ENCODE data around the gene FAM120AOS.

The FAM120AOS gene

GRCh38 chr9:93453047-93453914, at the start of gene FAM120AOS:
Gene FAM120AOS (minus strand): TSS chr9:93453581. CDS start chr9:93452709, 872 bp downstream.
- H3K36me3 ChIP-seq (ENCODE audit: control insufficient read depth, insufficient read depth, low read length), result no peaks in the 10 kb centered on the region
- H3K9me3 ChIP-seq (ENCODE audit: control insufficient read depth, low read length), result no peaks in the 10 kb centered on the region
- H3K4me3 ChIP-seq (ENCODE audit: low read length), result peak within 1 kb of the TSS; percentile 68
- H3K4me1 ChIP-seq (ENCODE audit: control insufficient read depth, insufficient read depth, low read length), result peaks cover 6% of the 10 kb centered on the region
- H3K9ac ChIP-seq (ENCODE audit: low read length), result peak within 1 kb of the TSS; percentile 93
- H3K27me3 ChIP-seq (ENCODE audit: control insufficient read depth, insufficient read depth, low read length), result no peaks in the 10 kb centered on the region

GRCh38 chr9:93501406-93501805, 48.0 kb upstream of the FAM120AOS start:
- H3K27me3 ChIP-seq (ENCODE audit: control insufficient read depth, insufficient read depth, low read length), result no peaks in the 10 kb centered on the region
- H3K36me3 ChIP-seq (ENCODE audit: control insufficient read depth, insufficient read depth, low read length), result peaks cover 5% of the 10 kb centered on the region
- H3K4me3 ChIP-seq (ENCODE audit: low read length), result no peak overlapping the region
- H3K4me1 ChIP-seq (ENCODE audit: control insufficient read depth, insufficient read depth, low read length), result peaks cover 19% of the 10 kb centered on the region
- no peak overlapping the region for H3K9ac ChIP-seq (ENCODE audit: low read length)
- no peaks in the 10 kb centered on the region for H3K9me3 ChIP-seq (ENCODE audit: control insufficient read depth, low read length)

- Histone ChIP-seq H3K4me1 (ENCODE audit: control insufficient read depth, insufficient read depth, low read length) (peaks cover 19% of the 10 kb centered on the region), H3K27me3 (ENCODE audit: control insufficient read depth, insufficient read depth, low read length) (no peaks in the 10 kb centered on the region), H3K4me3 (ENCODE audit: low read length) (no peak overlapping the region), H3K9ac (ENCODE audit: low read length) (peak overlapping the region; percentile 9), H3K9me3 (ENCODE audit: control insufficient read depth, low read length) (no peaks in the 10 kb centered on the region), H3K36me3 (ENCODE audit: control insufficient read depth, insufficient read depth, low read length) (peaks cover 5% of the 10 kb centered on the region)
Observed at GRCh38 chr9:93500571-93501298, 47.4 kb upstream of the FAM120AOS start.

- peaks cover 21% of the 10 kb centered on the region for H3K4me1 ChIP-seq (ENCODE audit: control insufficient read depth, insufficient read depth, low read length)
- H3K4me3 ChIP-seq (ENCODE audit: low read length), result no peak overlapping the region
- H3K9ac ChIP-seq (ENCODE audit: low read length), result no peak overlapping the region
- H3K9me3 ChIP-seq (ENCODE audit: control insufficient read depth, low read length), result no peaks in the 10 kb centered on the region
- peaks cover 5% of the 10 kb centered on the region for H3K36me3 ChIP-seq (ENCODE audit: control insufficient read depth, insufficient read depth, low read length)
- no peaks in the 10 kb centered on the region for H3K27me3 ChIP-seq (ENCODE audit: control insufficient read depth, insufficient read depth, low read length)
Observed at GRCh38 chr9:93496285-93496684, 42.9 kb upstream of the FAM120AOS start.

- Histone ChIP-seq H3K4me1 (ENCODE audit: control insufficient read depth, insufficient read depth, low read length) (peaks cover 5% of the 10 kb centered on the region), H3K9ac (ENCODE audit: low read length) (no peak overlapping the region), H3K4me3 (ENCODE audit: low read length) (no peak overlapping the region), H3K9me3 (ENCODE audit: control insufficient read depth, low read length) (no peaks in the 10 kb centered on the region), H3K36me3 (ENCODE audit: control insufficient read depth, insufficient read depth, low read length) (peaks cover 4% of the 10 kb centered on the region), H3K27me3 (ENCODE audit: control insufficient read depth, insufficient read depth, low read length) (no peaks in the 10 kb centered on the region)
Observed at GRCh38 chr9:93493949-93494348, 40.6 kb upstream of the FAM120AOS start.

- Histone ChIP-seq H3K27me3 (ENCODE audit: control insufficient read depth, insufficient read depth, low read length) (no peaks in the 10 kb centered on the region), H3K4me3 (ENCODE audit: low read length) (no peak overlapping the region), H3K36me3 (ENCODE audit: control insufficient read depth, insufficient read depth, low read length) (no peaks in the 10 kb centered on the region), H3K9ac (ENCODE audit: low read length) (no peak overlapping the region), H3K9me3 (ENCODE audit: control insufficient read depth, low read length) (no peaks in the 10 kb centered on the region), H3K4me1 (ENCODE audit: control insufficient read depth, insufficient read depth, low read length) (peaks cover 5% of the 10 kb centered on the region)
Observed at GRCh38 chr9:93492327-93492726, 38.9 kb upstream of the FAM120AOS start.

GRCh38 chr9:93491593-93492232, 38.3 kb upstream of the FAM120AOS start:
- H3K4me3 ChIP-seq (ENCODE audit: low read length), result no peak overlapping the region
- no peaks in the 10 kb centered on the region for H3K9me3 ChIP-seq (ENCODE audit: control insufficient read depth, low read length)
- H3K9ac ChIP-seq (ENCODE audit: low read length), result no peak overlapping the region
- no peaks in the 10 kb centered on the region for H3K27me3 ChIP-seq (ENCODE audit: control insufficient read depth, insufficient read depth, low read length)
- H3K4me1 ChIP-seq (ENCODE audit: control insufficient read depth, insufficient read depth, low read length), result peaks cover 5% of the 10 kb centered on the region
- H3K36me3 ChIP-seq (ENCODE audit: control insufficient read depth, insufficient read depth, low read length), result no peaks in the 10 kb centered on the region

GRCh38 chr9:93488244-93488643, 34.9 kb upstream of the FAM120AOS start:
- Histone ChIP-seq H3K36me3 (ENCODE audit: control insufficient read depth, insufficient read depth, low read length) (peaks cover 4% of the 10 kb centered on the region), H3K9ac (ENCODE audit: low read length) (no peak overlapping the region), H3K4me3 (ENCODE audit: low read length) (no peak overlapping the region), H3K9me3 (ENCODE audit: control insufficient read depth, low read length) (no peaks in the 10 kb centered on the region), H3K4me1 (ENCODE audit: control insufficient read depth, insufficient read depth, low read length) (peaks cover 5% of the 10 kb centered on the region), H3K27me3 (ENCODE audit: control insufficient read depth, insufficient read depth, low read length) (no peaks in the 10 kb centered on the region)

- Histone ChIP-seq H3K9me3 (ENCODE audit: control insufficient read depth, low read length) (no peaks in the 10 kb centered on the region), H3K27me3 (ENCODE audit: control insufficient read depth, insufficient read depth, low read length) (no peaks in the 10 kb centered on the region), H3K4me3 (ENCODE audit: low read length) (no peak overlapping the region), H3K4me1 (ENCODE audit: control insufficient read depth, insufficient read depth, low read length) (peaks cover under 1% of the 10 kb centered on the region), H3K36me3 (ENCODE audit: control insufficient read depth, insufficient read depth, low read length) (peaks cover 4% of the 10 kb centered on the region), H3K9ac (ENCODE audit: low read length) (no peak overlapping the region)
Observed at GRCh38 chr9:93486268-93486667, 32.9 kb upstream of the FAM120AOS start.

GRCh38 chr9:93483497-93483896, 30.1 kb upstream of the FAM120AOS start:
- H3K4me3 ChIP-seq (ENCODE audit: low read length), result no peak overlapping the region
- no peaks in the 10 kb centered on the region for H3K27me3 ChIP-seq (ENCODE audit: control insufficient read depth, insufficient read depth, low read length)
- H3K4me1 ChIP-seq (ENCODE audit: control insufficient read depth, insufficient read depth, low read length), result no peaks in the 10 kb centered on the region
- H3K9ac ChIP-seq (ENCODE audit: low read length), result no peak overlapping the region
- H3K36me3 ChIP-seq (ENCODE audit: control insufficient read depth, insufficient read depth, low read length), result peaks cover 4% of the 10 kb centered on the region
- H3K9me3 ChIP-seq (ENCODE audit: control insufficient read depth, low read length), result no peaks in the 10 kb centered on the region

- H3K27me3 ChIP-seq (ENCODE audit: control insufficient read depth, insufficient read depth, low read length), result no peaks in the 10 kb centered on the region
- no peaks in the 10 kb centered on the region for H3K4me1 ChIP-seq (ENCODE audit: control insufficient read depth, insufficient read depth, low read length)
- H3K36me3 ChIP-seq (ENCODE audit: control insufficient read depth, insufficient read depth, low read length), result peaks cover 4% of the 10 kb centered on the region
- H3K9me3 ChIP-seq (ENCODE audit: control insufficient read depth, low read length), result no peaks in the 10 kb centered on the region
- no peak overlapping the region for H3K4me3 ChIP-seq (ENCODE audit: low read length)
- H3K9ac ChIP-seq (ENCODE audit: low read length), result no peak overlapping the region
Observed at GRCh38 chr9:93480728-93481324, 27.4 kb upstream of the FAM120AOS start.

Measured in mucosa of stomach (tissue), 1 donor.